DMS53 treated with DMSO at 0.1 percent for 48 hours (cell line): ENCODE results near the gene KRTAP17-1.
A peak's percentile ranks its signal among the peaks of the same experiment; 100 is the strongest.

Source experiments
- DNase-seq: peaks from one replicate; lab custom pipeline; 2025; ENCODE audit not compliant: unreplicated experiment; lab: John Stamatoyannopoulos, UW

The KRTAP17-1 gene

GRCh38 chr17:41333098-41333497, 17.6 kb upstream of the KRTAP17-1 start:
- DNase-seq: no peak

- no peak for DNase-seq
These were observed 16.7 kb upstream of the KRTAP17-1 start for GRCh38 chr17:41332239-41332638.

GRCh38 chr17:41331606-41332005, 16.1 kb upstream of the KRTAP17-1 start:
- no peak for DNase-seq

GRCh38 chr17:41329279-41329948, 13.9 kb upstream of the KRTAP17-1 start:
- peak; percentile 37 for DNase-seq

DNA sequence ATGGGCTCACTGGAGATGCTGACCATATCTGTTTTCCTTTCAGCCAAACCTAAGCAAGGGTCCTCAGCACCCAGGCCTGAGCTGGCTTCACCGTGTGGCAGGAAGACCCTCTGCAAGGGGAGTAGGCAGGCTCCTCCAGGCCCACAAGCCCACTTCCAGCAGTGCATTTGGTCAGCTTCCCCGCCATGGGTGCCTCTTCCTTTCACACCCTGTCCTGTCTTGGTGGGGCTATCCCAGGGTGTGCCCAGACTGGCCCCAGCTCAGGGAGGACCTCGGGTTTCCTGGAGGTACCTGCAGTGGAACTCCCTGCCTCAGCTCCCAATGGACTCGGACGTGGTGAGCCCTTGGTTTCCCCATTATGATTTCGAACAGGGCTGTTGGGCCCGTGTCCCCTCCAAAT, 12.7 kb upstream of the KRTAP17-1 start:
- DNase-seq: no peak

- no peak for DNase-seq
These were observed 12.1 kb upstream of the KRTAP17-1 start for GRCh38 chr17:41327411-41328120.

- no peak for DNase-seq
These were observed 10.9 kb upstream of the KRTAP17-1 start for GRCh38 chr17:41326173-41327145.

GRCh38 chr17:41325611-41326010, 10.1 kb upstream of the KRTAP17-1 start:
- DNase-seq: no peak

DNA sequence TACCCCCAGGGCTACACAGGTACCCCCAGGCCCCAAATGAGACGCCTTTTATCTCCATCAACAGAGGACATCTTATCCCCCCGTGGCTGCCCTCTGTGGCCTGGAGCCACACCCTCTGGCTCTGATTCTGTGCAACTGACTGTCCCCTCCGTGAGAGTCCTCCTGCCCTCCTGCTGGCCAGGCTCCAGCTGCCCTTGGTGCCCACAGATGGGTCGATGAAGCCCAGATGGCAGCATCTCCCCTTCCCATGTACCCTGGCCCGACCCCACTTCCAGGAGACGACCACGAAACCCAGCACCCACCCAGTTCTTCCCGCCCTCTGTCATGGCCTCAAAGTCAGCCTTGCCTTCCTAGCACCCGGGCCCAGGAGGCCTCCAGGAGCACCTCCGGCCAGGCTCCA, 9.6 kb upstream of the KRTAP17-1 start:
- no peak for DNase-seq

DNA sequence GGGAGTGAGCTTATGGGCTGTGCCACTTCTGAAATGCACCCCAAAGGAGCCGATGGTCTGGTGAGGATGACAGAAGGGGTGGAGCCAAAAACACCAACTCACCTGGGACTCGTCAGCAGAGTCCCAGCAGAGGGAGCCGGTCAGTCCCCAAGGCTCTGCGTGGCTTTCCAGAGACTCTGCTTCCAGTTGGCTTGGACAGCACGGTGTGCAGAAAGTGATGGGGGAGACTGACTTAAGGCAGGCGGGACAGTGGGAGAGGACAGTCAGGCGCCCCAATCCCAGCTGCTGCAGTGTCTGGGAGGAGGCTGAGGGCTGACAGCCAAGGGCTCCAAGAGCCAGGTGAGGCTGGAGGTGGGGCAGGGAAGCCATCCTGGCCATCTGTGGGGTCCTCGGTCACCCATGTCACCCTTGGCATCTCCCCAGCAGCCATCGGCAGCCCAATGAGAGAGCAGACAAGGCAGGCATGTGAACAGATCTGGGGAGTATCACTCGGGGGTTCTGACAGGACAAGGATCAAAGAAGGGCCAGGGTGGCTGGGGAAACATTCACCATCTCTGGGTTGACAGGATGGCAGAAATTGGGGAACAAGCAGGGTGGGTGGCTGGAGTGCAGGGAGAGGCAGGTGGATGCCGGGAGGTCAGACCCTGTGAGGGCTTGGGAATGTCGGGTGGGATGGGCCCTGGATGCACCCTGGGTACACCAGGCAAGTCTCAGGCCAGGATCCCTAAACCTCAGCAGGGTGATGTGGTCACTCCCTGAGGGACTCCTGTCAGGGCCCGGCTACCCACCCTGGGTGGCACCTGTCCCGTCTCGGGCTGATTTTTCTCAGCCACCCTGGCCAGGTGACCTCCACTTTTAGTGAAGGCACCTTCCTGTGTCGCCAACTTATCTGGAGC, 8.9 kb upstream of the KRTAP17-1 start:
- DNase-seq: peak; percentile 9

GRCh38 chr17:41322903-41323895, 7.7 kb upstream of the KRTAP17-1 start:
- DNase-seq: no peak

GRCh38 chr17:41322094-41322902, 6.8 kb upstream of the KRTAP17-1 start:
- DNase-seq: peak; percentile 41

- no peak for DNase-seq
These were observed 2.7 kb upstream of the KRTAP17-1 start for GRCh38 chr17:41318231-41318630.

GRCh38 chr17:41315814-41316445, 420 bp upstream of the KRTAP17-1 start:
- DNase-seq: no peak

DNA sequence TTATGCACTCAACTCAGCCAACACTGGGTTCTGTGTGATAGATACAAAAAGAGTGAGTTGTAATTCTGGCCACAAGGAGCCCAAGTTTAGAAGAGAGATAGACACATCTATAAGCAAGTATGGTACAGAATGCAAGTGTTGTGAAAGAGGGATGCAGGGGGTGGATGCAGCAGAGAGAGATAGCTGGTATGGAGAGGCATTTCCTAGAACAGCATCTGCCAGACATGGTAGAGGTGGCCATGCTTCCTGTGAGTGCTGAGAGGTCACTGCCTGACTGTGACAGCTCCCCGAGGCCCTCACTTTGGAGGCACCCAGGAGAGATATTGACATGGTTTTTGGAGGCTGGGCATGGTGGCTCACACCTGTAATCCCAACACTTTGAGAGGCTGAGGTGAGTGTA, 4.4 kb downstream of the KRTAP17-1 start:
- DNase-seq: no peak

DNA sequence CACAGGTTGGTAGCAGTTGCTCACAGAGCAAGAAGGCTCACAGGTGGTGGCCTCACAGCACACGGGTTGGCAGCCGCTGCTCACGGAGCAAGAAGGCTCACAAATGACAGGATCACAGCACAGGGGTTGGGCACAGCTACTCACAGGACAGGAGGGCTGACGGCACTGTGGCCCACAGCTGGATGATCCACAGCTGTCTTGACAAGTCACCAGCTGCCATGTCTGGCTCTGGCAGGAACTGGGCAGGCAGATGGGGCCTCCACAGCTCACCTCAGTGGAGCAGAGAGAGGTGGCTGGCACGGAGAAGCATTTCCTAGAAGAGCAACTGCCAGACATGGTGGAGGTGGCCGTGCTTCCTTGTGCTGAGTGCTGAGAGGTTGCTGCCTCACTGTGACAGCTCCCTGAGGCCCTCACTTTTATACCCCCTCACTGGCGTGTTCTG, 6.6 kb downstream of the KRTAP17-1 start, which contains the start of gene KRTAP16-1:
Gene KRTAP16-1 (minus strand): TSS at position 392 of the 442 bp plus-strand sequence. CDS start 56 bp downstream, at position 336.
- DNase-seq: no peak

DNA sequence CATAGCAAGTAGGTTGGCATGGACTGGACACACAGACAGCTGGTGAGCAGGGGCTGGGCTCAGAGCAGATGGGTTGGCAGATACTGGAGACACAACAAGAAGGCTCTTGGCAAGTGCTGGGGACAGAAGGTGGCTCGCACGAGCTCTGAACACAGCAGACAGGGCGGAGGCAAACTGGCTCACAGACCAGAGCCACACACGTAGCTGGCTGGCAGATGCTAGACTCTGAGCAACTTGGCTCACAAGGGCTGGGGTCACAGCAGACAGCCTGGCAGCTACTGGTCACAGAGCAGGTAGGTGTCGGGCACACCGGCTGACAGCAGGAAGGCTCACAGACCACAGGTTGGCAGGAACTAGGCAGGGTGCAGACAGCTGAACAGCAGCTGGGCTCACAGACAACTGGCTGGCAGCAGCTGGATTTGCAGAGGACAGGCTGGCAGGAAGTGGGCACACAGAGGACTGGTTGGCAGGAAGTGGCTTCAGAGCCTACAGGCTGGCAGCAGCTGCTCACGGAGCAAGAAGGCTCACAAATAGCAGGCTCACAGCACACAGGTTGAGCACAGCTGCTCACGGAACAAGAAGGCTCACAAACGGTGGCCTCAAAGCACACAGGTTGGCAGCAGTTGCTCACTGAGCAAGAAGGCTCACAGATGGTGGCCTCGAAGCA, 7.1 kb downstream of the KRTAP17-1 start:
- peak; percentile 58 for DNase-seq
